Measurements from ENCODE around the gene RFLNA.

The RFLNA gene

GRCh38 chr12:124364543-124364942, 69.7 kb downstream of the RFLNA start:
- CTCF ChIA-PET = no interaction called here
- POLR2A ChIA-PET = no interaction called here
- no peak for TF ChIP-seq CTCF (IDR thresholded peaks at IDR 0.05; ENCODE audit: insufficient read depth, low read length, missing control alignments)
- DNase-seq (ENCODE audit: low read depth, low spot score) = no peak
- no peak overlapping the region for H3K4me3 ChIP-seq (ENCODE audit: low read depth, low read length)
